Activated CD4-positive, alpha-beta memory T cell treated with anti-CD3 and anti-CD28 coated beads for 36 hours (primary cell): ENCODE data around the gene SNTB2. TPM values are rescaled to one million over a fixed set of nuclear protein-coding genes. Genes with fewer than 3 reads are reported as not detected.

Source experiments
- CTCF ChIA-PET: fragments of 350-600 bp; sonication (Branson Sonifier 250); formaldehyde crosslinking; loops from one replicate; lab custom pipeline; 2021; ENCODE audit warnings: antibody characterized with exemption, inconsistent platforms; lab: Charles Lee
- POLR2A ChIA-PET: fragments of 350-600 bp; sonication (Branson Sonifier 250); formaldehyde crosslinking; loops from one replicate; lab custom pipeline; 2021; ENCODE audit warnings: antibody characterized with exemption; lab: Charles Lee
- DNase-seq: peaks from one replicate; pipeline ENCODE4 v3.0.0-alpha.2; 2020
- H3K27ac Mint-ChIP-seq: one replicate; pipeline ENCODE4 v1.8.0; 2021; ENCODE audit warnings: mixed read lengths
- H3K27me3 Mint-ChIP-seq: one replicate; pipeline ENCODE4 v1.8.0; 2021; ENCODE audit warnings: mixed read lengths
- H3K36me3 Mint-ChIP-seq: one replicate; pipeline ENCODE4 v1.8.0; 2021; ENCODE audit warnings: mixed read lengths
- H3K4me1 Mint-ChIP-seq: one replicate; pipeline ENCODE4 v1.8.0; 2021; ENCODE audit warnings: low read depth, mixed read lengths
- H3K4me3 Mint-ChIP-seq: one replicate; pipeline ENCODE4 v1.8.0; 2021; ENCODE audit warnings: mild to moderate bottlenecking, mixed read lengths
- H3K9me3 Mint-ChIP-seq: one replicate; pipeline ENCODE4 v1.8.0; 2021; ENCODE audit warnings: mixed read lengths
- intact Hi-C: fragments of 100-400 bp; cut with micrococcal nuclease; formaldehyde crosslinking; loops from one replicate; pipeline ENCODE4 v1.15.1; 2023
- total RNA-seq, 2 experiments: library from RNA; stranded (reverse); gene quantifications; one replicate each; pipeline ENCODE4 v1.2.3, GENCODE V29; 2021

SNTB2 gene
- total RNA-seq, 2 experiments from 2014 or later, result 19.8 to 20.1 TPM

DNA sequence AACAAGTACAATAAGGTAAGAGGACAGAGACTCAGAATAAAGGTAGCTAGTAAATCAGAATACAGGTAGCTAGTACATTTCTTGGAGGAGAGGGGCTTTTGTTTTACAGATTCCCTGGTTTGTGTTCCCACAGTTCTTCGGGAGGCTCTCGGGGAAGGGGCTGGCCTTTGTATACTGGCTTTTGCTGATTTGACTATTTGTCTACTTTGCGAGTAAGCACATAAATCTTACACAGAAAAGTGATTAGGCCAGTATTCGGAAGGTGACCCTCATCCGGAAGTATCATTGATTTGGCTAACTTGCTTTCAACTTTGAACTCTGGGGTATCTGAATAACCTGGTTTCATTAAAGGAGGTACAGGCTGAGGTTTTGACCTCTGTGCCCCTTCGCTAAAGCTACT, 21.4 kb upstream of the SNTB2 start:
- POLR2A ChIA-PET, result interaction anchor here (1.0 to 3.9 kb wide), 4 partner anchors 8 to 38 kb away, joined by 3 to 44 read pairs (median 18); partner anchors contain the start of genes CHTF8, SNTB2 and UTP4
- CTCF ChIA-PET, result interaction anchor here (1.0 to 4.8 kb wide), 6 partner anchors 15 to 644 kb away, joined by 3 to 29 read pairs (median 8); partner anchors contain the start of gene SNTB2
- H3K9me3 Mint-ChIP-seq, result no peaks in the 10 kb centered on the region
- H3K36me3 Mint-ChIP-seq, result peaks cover 62% of the 10 kb centered on the region
- peak overlapping the region; percentile 92 for H3K27ac Mint-ChIP-seq
- H3K4me3 Mint-ChIP-seq, result no peak overlapping the region
- no peaks in the 10 kb centered on the region for H3K27me3 Mint-ChIP-seq
- peaks cover 44% of the 10 kb centered on the region for H3K4me1 Mint-ChIP-seq
- intact Hi-C loops, result loop anchor here (5.0 kb wide), 1 partner anchor 122 kb away; no protein-coding TSS in a partner anchor
- DNase-seq, result no peak

DNA sequence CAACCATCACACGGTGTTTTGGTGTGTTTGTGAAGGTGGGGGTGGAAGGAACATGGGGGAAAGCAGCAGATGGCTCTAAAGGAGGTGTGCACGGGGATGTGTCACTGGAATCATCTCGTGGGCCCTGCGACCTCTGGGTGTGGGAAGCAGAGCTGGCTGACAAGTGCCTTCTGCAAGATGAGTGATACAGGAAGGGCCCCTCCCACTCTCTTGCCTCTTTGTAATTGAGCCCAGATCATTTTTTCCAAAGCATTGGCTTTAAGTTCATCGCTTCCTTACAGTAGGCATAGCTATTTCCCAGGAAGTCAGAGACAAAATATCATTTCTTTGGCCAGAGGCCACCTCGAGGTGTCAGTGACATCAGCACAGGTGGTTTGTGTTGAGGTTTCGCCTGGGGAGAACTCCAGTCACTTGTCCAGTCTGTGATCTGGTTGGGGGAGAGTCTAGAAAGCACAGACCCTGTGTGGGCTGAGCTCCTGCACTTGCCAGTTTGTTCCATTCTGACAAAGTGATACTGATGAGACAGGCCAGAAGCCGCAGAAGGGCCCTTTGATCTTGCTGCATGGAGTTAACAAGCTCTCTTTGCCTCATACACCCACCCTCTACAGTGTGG, 20.6 kb upstream of the SNTB2 start:
- Mint-ChIP-seq H3K27me3 (no peaks in the 10 kb centered on the region), H3K4me3 (peak overlapping the region; percentile 34), H3K27ac (peak overlapping the region; percentile 92), H3K4me1 (peaks cover 46% of the 10 kb centered on the region), H3K36me3 (peaks cover 59% of the 10 kb centered on the region), H3K9me3 (no peaks in the 10 kb centered on the region)
- ChIA-PET POLR2A (interaction anchor here (0.8 to 3.9 kb wide), 6 partner anchors 20 to 164 kb away, joined by 3 to 44 read pairs (median 4); partner anchors contain the start of genes CHTF8, PDF, SNTB2 and UTP4), CTCF (interaction anchor here (0.6 to 4.8 kb wide), 13 partner anchors 16 to 645 kb away, joined by 3 to 29 read pairs (median 4); partner anchors contain the start of genes SNTB2 and UTP4)
- peak; percentile 91 for DNase-seq
- intact Hi-C loops, result loop anchor here (1.0 to 5.0 kb wide), 5 partner anchors 21 to 409 kb away; partner anchors contain the start of gene SNTB2

DNA sequence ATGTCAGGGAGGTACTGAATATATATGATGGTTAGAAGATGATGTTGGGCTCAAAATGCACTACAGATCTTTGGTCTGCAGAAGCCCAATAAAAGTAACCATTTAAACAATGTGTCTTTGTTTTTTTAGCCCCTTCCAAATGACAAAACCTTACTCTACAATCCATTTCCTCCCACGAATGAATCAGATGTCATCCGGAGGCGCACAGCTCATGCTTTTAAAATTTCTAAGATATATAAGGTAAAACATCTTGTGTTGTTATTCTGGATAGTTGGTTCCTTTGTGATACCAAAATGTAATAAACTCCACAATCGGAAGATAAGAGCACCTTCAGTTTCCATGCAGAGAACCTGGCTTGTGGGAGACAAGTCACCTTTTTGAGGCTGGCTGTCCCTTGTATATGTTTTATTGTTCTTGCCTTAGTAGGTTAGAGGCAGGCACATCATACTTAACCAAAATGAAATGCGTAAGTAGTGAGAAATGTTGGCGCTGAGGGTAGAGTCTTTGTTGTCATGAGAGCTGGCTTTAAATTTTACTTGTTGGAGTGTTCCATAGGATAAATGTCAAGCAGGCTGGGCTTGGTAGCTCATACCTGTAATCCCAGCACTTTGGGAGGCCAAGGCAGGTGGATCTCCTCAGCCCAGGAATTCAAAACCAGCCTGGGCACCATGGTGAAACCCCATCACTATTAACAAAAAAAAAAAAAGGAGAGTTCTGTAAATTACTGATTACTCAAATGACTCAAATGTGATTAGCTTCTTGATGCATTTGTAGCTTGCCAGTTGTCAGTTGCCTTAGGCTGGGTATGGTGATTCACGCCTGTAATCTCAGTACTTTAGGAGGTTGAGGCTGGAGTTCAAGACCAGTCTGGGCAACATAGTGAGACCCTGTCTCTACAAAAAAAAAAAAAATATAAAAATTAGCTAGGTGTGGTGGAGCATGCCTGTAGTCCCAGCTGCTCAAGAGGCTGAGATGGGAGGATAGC, 19.7 kb upstream of the SNTB2 start:
- Mint-ChIP-seq H3K27me3 (no peaks in the 10 kb centered on the region), H3K27ac (peak overlapping the region; percentile 92), H3K36me3 (peaks cover 58% of the 10 kb centered on the region), H3K9me3 (no peaks in the 10 kb centered on the region), H3K4me3 (peak overlapping the region; percentile 34), H3K4me1 (peaks cover 46% of the 10 kb centered on the region)
- intact Hi-C loops, result loop anchor here (1.0 to 5.0 kb wide), 5 partner anchors 20 to 410 kb away; partner anchors contain the start of gene SNTB2
- DNase-seq, result peak; percentile 23
- POLR2A ChIA-PET, result interaction anchor here (0.8 to 3.9 kb wide), 6 partner anchors 12 to 163 kb away, joined by 3 to 44 read pairs (median 4); partner anchors contain the start of genes CHTF8, PDF, SNTB2 and UTP4
- CTCF ChIA-PET, result interaction anchor here (0.6 to 4.8 kb wide), 13 partner anchors 17 to 646 kb away, joined by 3 to 29 read pairs (median 4); partner anchors contain the start of gene SNTB2

DNA sequence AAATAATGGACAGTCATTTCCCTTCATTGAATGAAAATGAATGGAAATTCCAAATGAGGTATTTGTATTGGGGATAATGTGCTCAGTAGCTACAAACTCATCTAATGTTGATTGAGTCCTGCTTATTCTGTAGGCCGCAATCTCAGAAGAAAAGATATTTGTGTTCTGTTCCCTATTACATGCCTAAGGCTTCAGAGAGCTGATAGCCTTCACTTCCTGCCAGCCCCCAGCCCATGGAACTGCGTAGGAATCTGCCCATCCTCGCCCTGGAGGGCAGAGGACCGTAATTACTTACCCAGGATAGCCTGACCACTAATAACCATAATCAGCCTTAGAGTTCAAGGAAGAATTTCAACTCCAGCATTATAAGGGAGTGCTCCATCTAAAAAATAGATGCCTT, 17.9 kb upstream of the SNTB2 start:
- H3K27me3 Mint-ChIP-seq, result no peaks in the 10 kb centered on the region
- no peaks in the 10 kb centered on the region for H3K9me3 Mint-ChIP-seq
- H3K4me1 Mint-ChIP-seq, result peaks cover 48% of the 10 kb centered on the region
- no peak for DNase-seq
- CTCF ChIA-PET, result interaction anchor here (0.6 to 4.8 kb wide), 5 partner anchors 18 to 647 kb away, joined by 3 to 29 read pairs (median 4); no protein-coding TSS in a partner anchor
- H3K27ac Mint-ChIP-seq, result no peak overlapping the region
- peaks cover 47% of the 10 kb centered on the region for H3K36me3 Mint-ChIP-seq
- POLR2A ChIA-PET, result interaction anchor here (0.6 to 3.9 kb wide), 3 partner anchors 10 to 1285 kb away, joined by 3 to 44 read pairs (median 4); partner anchors contain the start of gene SNTB2
- no peak overlapping the region for H3K4me3 Mint-ChIP-seq
- intact Hi-C loops, result loop anchor here (5.0 kb wide), 1 partner anchor 118 kb away; no protein-coding TSS in a partner anchor

DNA sequence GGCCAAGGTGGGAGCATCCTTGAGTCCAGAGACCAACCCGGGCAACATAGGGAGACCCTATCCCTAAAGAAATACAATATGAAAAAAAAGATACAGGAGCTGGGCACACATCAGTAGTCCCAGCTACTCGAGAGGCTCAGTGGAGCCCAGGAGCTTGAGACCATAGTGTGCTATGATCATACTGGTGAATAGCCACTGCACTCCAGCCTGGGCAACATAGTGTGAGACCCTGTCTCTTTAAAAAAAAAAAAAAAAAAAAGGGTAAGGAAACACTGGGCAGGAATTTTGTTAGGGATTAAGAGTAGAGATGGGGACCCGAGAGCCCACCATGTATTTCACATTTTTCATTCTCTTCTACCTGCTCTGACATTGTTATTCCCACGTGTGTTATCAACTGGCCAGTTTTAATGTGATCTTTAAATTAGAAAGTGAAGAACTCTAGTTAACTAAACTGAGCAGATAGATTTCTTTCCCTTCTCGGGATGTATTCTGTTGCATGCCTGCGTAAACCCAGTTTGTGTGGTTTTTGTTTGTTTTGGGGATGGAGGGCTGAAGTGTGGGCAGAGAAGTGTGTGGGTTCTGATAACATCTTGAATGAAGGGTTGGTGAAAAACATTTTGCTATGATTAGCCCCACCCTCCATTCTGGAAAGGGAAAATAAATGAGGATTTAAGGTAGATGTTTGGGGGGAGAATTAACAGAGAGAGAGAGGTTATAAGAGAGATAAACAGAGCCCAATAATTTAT, 17.2 kb upstream of the SNTB2 start:
- no peak overlapping the region for H3K27ac Mint-ChIP-seq

DNA sequence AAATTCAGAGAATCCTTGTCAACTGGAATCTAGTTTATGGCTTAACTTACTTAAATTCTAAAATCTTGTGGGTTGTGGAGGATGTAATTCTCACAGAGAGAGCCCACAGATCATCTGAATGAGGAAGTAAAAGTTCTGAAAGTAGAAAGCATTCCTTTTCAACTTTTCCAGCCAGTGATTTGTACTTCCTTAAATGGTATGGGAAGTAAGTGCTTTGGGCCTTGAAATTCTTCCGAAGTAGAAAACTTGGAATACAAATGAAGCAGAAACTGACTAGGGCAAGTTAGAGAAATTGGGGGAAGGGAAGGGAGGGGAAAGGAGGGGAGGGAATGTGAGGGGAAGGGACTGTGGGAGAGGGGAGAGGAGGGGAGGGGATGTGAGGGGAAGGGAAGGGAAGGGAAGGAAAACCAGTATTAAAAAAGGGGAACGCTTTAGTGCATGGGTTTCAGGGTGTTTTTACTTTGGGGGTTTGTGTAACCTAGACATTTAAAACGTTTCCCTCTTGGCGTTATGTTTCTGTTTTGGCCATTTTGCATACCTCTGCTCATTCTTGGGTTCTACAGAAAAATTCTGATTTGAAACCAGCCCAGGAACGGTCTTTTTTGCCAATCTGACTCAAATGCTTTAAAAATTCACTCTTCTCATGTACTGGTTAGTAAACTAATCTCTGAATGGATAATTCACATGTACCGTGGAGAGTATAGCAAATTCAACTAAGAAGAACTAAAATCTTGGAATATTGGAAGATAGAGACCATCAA, 15.5 kb upstream of the SNTB2 start:
- H3K36me3 Mint-ChIP-seq, result peaks cover 38% of the 10 kb centered on the region
- no peak for DNase-seq
- intact Hi-C loops, result no loop called here
- H3K4me1 Mint-ChIP-seq, result peaks cover 28% of the 10 kb centered on the region
- H3K9me3 Mint-ChIP-seq, result no peaks in the 10 kb centered on the region
- no peak overlapping the region for H3K4me3 Mint-ChIP-seq
- ChIA-PET CTCF (no interaction called here), POLR2A (no interaction called here)
- no peaks in the 10 kb centered on the region for H3K27me3 Mint-ChIP-seq
- H3K27ac Mint-ChIP-seq, result no peak overlapping the region

More for the DNA sequence above, 17.2 kb upstream of the SNTB2 start:
- H3K36me3 Mint-ChIP-seq, result peaks cover 43% of the 10 kb centered on the region
- POLR2A ChIA-PET, result no interaction called here
- DNase-seq, result no peak
- CTCF ChIA-PET, result interaction anchor here (0.6 to 1.2 kb wide), 3 partner anchors 27 to 116 kb away, joined by 3 to 4 read pairs (median 3); no protein-coding TSS in a partner anchor
- no peaks in the 10 kb centered on the region for H3K27me3 Mint-ChIP-seq
- H3K9me3 Mint-ChIP-seq, result no peaks in the 10 kb centered on the region
- intact Hi-C loops, result loop anchor here (5.0 kb wide), 1 partner anchor 118 kb away; no protein-coding TSS in a partner anchor
- H3K4me1 Mint-ChIP-seq, result peaks cover 44% of the 10 kb centered on the region
- no peak overlapping the region for H3K4me3 Mint-ChIP-seq

DNA sequence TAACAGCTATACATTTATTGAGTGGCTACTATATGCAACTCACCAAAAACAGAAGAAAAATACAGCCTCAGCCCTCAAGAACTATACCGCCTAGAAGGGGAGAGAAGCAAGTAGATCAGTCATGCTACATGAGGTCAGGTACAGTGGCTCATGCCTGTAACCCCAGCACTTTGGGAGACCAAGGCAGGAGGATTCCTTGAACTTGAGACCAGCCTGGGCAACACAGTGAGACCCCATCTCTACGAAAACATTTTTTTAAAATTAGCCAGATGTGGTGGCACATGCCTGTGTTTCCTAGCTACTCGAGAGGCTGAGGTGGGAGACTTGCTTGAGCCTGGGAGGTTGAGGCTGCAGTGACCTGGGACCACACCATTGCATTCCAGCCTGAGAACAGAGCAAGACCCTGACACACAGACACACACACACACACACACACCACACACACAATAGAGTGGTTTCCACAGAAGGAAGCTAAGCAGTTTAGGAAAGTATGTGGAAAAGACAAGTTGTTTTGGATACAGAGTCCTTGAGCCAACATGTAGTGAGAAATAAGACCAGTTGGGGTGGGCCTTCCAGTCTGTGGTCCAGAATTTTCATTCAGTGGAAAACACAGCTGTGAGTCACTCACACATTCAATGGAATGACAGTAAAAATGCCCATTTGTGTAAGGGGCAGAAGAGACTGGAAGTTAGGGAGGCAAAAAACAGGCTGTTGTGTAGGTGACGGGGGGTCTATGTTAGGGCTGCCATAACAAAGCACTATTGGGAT, 10.7 kb upstream of the SNTB2 start:
- POLR2A ChIA-PET, result no interaction called here
- intact Hi-C loops, result no loop called here
- Mint-ChIP-seq H3K27ac (no peak overlapping the region), H3K4me1 (peaks cover 9% of the 10 kb centered on the region), H3K4me3 (no peak overlapping the region), H3K9me3 (no peaks in the 10 kb centered on the region), H3K27me3 (no peaks in the 10 kb centered on the region), H3K36me3 (peaks cover 10% of the 10 kb centered on the region)
- CTCF ChIA-PET, result interaction anchor here (1.2 kb wide), 1 partner anchor 10 kb away, joined by 3 read pairs; the partner anchor contains the start of gene SNTB2
- no peak for DNase-seq

DNA sequence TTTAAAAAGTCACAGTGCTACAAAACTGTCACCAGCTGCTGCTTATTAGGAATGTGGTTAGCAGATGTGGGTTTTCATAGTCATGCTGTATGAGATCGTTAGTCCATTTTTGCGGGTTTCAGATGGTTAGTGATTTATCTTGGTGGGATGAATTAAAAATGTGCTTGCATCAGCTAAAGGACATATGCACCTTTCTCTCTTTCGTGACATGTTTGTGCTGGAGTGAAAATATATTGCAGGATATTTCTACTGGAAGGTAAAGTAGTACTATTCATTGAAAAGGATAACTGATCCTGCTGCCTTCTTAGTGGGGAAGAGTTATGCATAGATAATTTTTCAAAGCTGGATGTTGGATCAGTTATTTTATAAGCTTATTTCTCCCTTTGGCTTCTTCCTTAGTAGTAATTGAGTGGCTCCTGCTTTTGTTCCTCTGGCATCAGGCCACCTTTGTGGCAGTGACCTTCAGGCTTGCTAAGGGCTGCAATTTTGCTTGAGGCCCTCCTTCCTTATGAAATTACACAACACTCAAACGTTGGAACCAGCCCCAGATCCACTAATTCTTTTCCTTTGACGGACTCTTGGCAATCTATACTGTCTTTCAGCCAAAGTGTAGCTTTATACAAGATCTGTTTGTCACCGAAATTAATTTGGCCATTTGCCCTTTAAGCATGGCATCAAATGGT, 7.5 kb upstream of the SNTB2 start:
- H3K36me3 Mint-ChIP-seq, result peaks cover 5% of the 10 kb centered on the region
- intact Hi-C loops, result no loop called here
- no peaks in the 10 kb centered on the region for H3K9me3 Mint-ChIP-seq
- no peak for DNase-seq
- no peaks in the 10 kb centered on the region for H3K27me3 Mint-ChIP-seq
- POLR2A ChIA-PET, result interaction anchor here (0.7 kb wide), 1 partner anchor 11 kb away, joined by 3 read pairs; no protein-coding TSS in a partner anchor
- CTCF ChIA-PET, result no interaction called here
- H3K27ac Mint-ChIP-seq, result no peak overlapping the region
- H3K4me1 Mint-ChIP-seq, result peaks cover 14% of the 10 kb centered on the region
- no peak overlapping the region for H3K4me3 Mint-ChIP-seq

DNA sequence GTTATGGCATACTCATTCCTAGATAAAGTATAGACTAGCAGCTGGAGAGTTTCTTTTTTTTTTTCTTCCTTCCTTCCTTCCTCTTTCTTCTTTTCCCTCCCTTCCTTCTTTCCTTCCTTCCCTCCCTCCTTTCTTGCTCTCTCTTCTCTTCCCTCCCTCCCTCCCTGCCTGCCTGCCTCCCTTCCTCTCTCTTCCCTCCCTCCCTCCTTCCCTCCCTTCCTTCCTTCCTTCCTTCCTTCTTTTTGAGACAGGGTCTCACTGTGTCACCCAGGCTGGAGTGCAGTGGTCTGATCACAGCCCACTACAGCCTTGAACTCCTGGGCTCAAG, 7.0 kb upstream of the SNTB2 start:
- Mint-ChIP-seq H3K4me1 (peaks cover 18% of the 10 kb centered on the region), H3K36me3 (peaks cover 5% of the 10 kb centered on the region), H3K27ac (no peak overlapping the region), H3K27me3 (no peaks in the 10 kb centered on the region), H3K4me3 (no peak overlapping the region), H3K9me3 (no peaks in the 10 kb centered on the region)
- DNase-seq, result no peak
- POLR2A ChIA-PET, result interaction anchor here (0.7 kb wide), 1 partner anchor 12 kb away, joined by 3 read pairs; no protein-coding TSS in a partner anchor
- intact Hi-C loops, result no loop called here
- CTCF ChIA-PET, result no interaction called here
